ENCODE measurements around the gene PCLO.
"Not testable (repeated sequence)": the region's sequence is repeated elsewhere in the genome, so short reads cannot be mapped to it uniquely, and the experiment has no call there.

The PCLO gene

DNA sequence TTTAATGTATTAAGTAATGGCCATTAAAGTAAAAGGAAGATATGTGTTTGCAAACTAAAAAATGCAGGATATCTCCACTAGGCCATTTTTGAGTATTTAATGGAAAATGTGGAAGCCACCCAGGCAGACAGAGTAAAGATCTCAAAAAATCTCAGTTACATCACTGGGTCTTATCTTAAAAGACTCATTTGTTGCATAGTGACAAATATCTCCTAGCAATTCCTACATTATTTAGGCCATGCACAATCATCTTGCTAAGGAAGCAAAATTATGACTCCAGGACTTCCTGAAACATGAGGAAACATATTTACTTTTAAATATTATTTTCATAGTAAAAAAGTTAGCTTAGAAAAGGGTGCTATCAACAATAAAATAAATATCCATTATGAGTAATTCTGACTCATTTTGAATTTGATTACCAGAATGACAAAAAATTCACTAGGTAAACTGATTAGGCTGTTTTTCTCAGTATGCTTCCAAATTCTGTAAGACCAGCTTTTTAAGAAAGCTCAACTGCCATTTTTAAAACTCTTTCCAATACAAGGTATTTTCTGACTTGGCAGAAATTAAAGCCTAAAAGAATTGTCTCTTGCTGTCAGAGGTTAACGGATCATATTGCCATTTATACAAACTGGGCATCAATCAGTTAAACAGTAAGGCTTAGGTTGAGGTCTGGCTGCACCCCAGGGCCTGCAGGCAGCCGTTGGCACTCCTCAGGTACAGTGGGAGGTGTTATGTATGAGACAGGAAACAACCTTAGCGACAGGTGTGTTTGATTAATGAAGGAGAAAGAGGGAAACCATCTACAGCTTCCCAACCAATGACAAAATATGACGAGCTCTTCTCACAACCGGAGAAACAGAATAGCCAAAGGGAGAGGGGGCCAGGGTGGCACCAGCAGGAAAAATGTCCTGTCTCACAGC, 31.8 kb downstream of the PCLO start:
- no peak for DNase-seq (ENCODE audit: low read depth in 2 of 2)

DNA sequence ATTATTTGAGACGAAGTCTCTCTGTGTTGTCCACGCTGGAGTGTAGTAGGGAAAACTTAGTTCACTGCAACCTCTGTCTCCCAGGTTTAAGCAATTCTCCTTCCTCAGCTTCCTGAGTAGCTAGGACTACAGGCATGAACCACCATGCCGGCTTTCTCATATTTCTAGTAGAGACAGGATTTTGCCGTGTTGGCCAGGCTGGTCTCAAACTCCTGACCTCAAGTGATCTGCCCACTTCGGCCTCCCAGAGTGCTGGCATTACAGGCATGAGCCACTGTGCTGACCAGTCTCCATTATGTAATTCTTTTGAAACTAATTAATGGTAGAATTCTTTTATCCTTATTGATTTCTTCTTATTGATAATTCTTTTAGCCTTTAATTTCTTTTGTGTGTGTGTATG, 32.5 kb downstream of the PCLO start:
- DNase-seq (ENCODE audit: low read depth in 2 of 2), result no peak

DNA sequence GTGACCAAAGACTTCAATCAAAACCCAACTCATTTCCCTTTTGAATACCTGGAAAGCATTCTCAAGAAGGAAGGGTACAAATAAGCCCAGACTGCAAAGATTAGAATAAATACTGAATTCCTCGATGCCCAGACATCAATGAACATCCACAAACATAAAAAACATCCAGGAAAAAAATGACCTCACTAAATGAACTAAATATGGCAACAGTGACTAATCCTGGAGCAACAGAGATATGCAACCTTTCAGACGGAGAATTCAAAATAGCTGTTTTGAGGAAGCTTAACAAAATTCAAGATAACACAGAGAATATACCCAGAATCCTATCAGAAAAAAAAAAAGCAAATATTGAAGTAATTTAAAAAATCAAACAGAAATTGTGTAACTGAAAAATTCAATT, 43.2 kb downstream of the PCLO start:
- DNase-seq (ENCODE audit: low read depth in 2 of 2), result no peak

DNA sequence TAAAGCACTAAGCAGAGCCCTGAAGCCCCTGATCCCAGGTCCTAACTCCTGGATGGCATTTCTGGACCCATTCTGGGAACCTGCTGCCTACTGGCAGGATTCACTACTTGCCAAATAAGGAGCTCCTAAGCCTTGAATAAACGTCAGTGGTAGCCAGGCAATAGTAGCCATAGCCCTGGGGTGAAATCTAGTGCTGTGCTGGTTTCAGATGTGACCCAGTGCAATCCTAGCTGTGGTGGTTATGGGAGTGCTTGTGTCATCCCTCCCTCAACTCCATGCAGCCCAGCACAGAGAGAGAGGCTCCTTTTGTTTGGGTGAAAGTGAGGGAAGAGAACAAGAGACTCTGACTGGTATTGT, 43.7 kb downstream of the PCLO start:
- no peak for DNase-seq (ENCODE audit: low read depth in 2 of 2)

DNA sequence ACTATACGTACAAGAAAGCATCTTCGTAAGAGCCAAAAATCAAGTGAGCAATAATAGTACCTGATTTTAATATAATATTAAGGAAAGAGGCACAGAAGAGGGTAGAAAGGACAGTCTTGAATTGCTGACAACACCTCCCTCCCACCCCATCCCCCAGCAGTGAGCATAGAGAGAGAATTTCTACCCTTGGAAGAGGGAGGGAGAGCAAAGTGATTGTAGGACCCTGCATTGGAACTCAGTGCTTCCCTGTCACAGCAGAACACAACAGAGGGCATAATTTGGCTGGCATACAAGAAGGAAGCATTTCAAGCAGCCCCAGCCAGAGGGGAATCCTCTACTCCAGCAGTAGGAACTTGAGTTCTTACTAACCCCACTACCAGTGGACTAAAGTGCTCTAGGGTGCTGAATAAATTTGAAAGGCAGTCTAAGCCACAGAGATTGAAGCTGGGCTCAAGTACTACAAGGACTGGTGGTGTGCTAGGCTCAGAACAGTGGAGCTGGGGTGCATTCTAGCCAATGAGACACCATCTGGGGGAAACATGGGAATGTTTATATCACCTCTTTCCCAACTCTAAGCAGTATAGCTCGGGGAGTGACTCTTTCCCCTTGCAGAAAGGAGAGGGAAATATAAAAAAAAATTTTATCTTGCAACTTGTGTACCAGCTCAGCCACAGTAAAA, 44.2 kb downstream of the PCLO start:
- DNase-seq (ENCODE audit: low read depth in 2 of 2), result no peak

DNA sequence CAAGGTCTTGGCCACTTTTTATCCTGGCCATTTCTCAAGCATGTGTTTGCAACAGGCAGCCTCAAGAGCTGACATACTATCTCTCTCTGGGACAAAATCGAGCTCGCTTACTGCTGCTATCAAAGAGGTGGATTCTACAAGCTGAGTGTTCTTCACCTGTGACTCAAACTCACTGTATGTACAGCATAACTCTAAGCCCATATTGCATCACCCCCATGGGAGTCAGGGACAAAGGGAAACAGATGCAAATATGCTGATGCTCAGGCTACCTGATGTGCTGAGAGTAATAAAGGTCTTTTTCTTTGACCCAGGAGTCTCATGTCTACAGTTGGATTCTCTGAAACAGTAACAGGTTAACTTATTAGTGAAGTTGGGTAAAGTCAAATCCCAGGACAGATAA, 45.2 kb downstream of the PCLO start:
- no peak for DNase-seq (ENCODE audit: low read depth in 2 of 2)

DNA sequence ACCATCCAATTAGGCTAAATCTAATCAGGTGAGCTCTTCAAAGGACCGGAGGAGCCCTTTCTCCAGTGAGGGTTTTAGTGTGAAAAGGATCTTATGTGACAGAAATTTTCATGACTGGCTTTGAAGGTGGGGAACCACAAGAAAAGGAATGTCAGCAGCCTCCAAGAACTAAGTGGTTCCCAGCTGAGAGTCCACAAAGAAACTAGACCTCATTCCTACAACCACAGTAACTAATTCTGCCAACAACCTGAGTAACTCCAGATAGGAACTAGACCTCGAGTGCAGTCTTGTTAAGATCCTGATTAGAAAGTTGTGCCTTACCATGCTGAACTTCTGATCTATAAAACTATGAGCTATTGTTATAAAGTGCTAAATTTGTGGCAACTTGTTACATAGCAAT, 51.3 kb downstream of the PCLO start:
- DNase-seq (ENCODE audit: low read depth in 2 of 2), result no peak

DNA sequence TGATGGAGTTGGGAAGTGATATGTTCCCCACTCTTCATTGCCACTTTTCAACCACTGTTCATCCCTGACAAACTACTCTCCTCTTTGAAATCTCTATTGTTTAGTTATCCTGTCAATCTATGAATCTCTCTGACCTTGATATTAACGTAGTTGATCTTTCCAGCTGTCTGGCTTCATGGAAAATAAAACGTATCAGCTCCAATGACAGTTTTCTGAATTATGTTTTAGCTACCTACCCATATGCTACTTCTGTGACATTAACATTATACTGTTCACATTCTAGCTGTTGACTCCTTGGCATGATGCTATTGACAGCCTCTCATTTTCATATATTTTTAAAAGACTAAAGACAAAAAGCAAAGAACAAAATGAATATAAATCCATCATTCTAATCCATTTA, 53.3 kb downstream of the PCLO start:
- DNase-seq (ENCODE audit: low read depth in 2 of 2), result no peak

DNA sequence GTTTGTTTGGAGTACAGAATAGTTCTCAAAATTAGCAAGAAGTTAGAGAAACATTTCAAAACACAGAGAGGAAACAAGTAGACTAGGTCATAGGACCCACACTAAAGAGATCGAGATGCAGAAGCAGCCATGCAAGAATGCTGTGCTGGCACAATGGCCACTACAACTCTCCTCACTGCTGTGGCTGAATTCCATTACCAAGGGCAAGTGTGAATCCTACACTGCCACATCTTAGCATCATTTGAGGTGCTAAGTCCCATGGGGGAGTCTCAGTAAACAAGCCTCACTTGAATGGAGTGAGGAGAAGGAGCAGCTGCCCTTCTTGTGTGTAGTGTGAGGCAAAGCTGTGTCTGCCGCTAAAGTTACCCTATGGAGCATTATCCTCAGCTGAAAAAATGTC, 56.7 kb downstream of the PCLO start:
- DNase-seq (ENCODE audit: low read depth in 2 of 2), result no peak

DNA sequence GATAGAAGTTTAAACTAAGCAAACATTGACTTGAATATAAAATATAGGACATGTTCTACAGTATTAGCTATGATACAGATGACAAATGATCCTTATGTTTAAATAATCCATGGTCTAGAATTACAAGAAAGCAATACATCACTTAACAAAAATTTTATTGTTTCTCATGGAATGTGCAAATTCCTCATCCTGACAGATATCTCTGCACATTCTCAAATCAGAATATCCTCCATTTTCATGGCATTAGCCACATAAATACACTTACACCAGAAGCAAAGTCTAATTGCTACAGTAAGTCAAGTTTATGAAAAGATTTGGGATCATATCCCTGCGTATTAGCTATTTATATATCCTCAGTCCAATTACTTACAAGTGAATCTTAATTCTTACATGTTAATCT, 57.6 kb downstream of the PCLO start:
- no peak for DNase-seq (ENCODE audit: low read depth in 2 of 2)

DNA sequence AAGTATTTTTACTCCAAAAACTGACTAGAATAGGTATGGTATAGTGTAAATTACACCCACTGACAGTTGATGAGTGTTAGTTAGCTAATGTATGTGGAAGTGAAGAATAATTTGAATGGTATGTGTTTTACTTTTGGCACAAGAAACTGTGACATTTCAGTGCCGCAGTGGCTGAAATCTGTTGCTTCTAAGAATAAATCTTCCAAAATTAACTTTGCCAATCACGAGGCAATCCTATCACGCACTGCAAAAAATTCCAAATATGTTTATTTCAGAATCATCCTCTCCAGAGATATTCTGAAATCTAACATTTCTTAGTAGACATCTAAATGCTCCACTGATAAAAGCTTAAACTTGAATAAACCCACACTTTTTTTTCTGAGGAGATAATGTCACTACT, 61.2 kb downstream of the PCLO start:
- DNase-seq (ENCODE audit: low read depth in 2 of 2), result no peak

DNA sequence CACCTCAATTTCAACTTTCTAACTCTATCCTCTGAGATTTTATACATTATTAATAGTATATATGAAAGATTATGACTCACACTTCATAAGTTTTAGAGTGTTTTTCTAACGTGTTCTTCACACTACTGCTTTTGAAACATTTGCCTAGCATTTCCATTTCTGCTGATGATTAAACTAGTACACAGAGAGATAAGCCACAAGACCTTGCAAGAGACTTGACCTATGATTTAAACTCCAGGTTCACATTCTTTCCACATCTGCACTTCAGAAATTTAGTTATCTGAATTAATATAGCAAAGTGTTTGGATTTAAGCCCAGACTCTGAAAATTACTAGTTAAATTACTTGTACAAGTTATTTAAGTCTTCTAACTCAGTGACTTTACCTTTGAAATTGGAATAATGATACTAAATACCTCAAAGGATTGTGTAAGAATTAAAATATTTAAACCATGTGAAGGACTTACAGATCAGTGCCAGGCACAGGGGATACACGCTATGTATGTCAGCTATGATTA, 66.6 kb downstream of the PCLO start:
- no peak for DNase-seq (ENCODE audit: low read depth in 2 of 2)

DNA sequence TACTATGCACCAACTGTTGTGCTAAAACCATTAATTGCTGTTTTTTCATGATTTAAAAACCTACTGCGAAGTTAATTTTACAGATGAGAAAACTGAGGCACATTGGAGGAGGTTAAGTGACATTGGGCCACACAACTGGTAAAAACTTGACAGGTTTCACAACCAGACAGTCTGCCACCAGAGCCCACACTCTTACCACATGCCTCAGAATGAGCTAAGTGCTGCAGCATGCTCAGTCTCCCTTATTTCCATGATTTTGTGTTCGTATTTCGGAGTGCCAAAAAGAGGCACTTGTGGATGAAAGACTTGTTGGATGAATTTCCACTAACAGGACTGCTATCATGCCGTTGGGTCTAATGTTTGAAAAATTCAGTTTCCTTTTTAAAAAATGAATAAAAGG, 77.4 kb downstream of the PCLO start:
- DNase-seq (ENCODE audit: low read depth in 2 of 2), result no peak

DNA sequence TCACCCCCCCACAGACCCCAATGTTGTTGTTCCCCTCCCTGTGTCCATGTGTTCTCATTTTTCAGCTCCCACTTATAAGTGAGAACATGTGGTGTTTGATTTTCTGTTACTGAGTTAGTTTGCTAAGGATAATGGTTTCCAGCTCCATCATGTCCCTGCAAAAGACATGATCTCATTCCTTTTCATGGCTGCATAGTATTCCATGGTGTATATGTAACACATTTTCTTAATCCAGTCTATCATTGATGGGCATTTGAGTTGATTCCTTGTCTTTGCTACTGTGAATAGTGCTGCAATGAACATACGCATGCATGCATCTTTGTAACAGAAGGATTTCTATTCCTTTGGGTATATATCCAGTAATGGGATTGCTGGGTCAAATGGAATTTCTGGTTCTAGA, 82.8 kb downstream of the PCLO start:
- DNase-seq (ENCODE audit: low read depth in 2 of 2), result not testable (repeated sequence)

DNA sequence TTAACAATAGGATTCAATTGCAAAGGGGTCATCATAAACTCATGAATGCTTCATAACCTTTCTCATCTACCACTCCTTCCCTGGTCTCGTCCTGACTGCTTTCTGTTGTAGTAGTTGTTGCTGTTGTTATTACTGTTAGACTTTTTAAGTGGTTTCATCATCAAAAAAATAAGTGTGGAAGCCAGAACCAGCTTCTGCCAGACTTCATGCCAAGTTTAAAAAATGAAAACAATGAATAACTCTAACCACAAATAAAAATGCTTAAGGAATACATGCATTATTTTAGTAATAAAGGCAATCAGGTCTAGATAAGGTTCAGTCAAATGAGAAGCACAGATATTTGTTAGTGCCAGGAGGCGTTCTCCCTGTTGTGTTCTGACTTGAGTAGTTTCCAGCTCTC, 85.4 kb downstream of the PCLO start:
- DNase-seq (ENCODE audit: low read depth in 2 of 2), result no peak

DNA sequence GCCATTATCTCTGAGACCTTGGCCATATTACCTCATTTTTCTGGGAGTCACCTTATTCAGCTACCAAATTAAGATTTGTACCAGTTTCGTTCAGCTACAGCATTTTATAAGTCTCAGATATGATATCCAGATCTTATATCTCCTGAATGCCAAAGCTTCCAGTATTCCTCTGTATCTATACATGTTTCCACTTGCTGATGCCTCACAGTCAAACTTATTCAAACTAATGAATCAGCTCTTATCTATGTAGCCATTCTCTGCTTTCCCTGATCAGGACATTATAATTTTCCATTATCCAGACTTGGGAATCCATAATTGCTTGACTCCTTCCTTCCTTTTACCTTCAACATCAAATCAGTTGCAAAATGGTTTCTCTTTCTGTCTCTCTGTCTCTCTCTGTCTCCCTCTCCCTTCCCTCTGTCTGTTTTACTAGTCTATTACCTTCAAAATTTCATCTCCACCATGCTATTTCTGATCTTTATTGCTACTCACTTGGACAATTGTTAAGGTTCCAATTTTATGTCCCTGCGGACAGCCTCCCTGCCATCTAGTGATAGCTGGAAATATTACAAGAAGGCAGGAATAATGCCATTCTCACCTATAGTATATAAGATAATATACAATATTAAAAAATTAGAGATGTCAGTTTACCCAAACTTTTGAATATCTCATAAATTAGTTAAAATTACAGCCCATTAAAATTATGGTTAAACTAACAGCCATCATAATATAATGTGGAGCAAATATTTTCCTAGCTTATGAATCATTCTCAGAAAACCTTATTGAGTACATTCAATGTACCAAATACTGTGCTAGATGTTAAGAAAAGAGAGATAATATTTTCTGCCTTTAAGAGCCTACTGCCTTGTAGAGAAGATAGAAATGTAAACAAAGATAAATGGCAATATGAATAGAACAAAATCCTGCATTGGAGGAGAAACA, 89.8 kb downstream of the PCLO start:
- no peak for DNase-seq (ENCODE audit: low read depth in 2 of 2)

DNA sequence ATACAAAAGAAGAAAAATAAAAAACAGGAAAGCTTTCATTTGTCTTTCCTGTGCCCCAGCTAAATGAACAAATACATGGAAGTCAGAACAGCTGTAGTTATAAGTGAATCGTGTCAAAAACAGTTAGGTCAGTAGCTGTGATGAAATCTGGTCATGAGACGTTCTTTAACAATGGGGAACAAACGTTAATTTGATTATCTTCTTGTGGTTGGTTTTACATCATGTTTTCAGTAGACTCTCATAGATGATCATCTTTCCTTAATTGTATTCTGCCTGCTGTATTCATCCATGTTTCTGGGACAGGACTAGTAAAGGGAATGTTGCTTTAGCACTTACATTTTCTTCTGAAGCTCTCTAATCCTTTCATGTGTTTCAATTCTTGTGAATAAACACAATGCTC, 97.0 kb downstream of the PCLO start:
- DNase-seq (ENCODE audit: low read depth in 2 of 2), result no peak

DNA sequence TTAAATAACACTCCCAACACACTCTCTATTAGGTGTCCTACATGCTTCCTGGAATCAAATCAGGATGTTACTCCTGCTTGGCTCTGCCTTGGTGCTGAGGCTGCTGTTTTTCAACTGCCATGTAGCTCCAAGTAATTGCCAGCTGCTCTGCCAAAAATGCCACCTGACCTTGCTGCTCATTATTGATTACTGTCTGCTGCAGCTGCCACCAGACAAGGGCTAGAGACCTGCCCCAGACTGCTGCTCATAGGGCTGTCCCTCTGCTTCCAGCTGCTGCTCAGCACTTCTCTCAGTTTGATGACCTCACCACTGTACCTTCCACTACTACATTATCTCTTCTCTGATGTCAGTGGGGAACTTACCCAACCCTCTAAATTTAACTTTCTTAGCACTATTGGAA, 102.5 kb downstream of the PCLO start:
- DNase-seq (ENCODE audit: low read depth in 2 of 2), result no peak

DNA sequence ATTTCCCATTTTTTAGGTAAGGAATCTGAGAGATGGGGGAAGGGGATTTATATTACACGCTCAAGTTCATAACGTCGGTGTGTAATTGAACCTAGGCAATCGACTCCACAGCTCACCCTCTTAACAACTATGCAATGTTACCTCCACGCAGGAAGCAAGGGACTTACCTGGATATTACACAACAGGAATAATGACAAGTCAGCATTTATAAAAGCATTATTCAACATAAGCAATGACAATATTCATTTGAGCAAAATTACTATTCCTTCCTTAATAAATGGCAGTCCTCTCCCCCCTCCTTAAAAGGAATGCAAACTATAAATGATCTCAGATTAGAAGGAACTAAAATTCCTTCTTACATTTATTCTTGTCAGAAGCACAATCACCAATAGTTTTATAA, 104.0 kb downstream of the PCLO start:
- DNase-seq (ENCODE audit: low read depth in 2 of 2), result no peak

DNA sequence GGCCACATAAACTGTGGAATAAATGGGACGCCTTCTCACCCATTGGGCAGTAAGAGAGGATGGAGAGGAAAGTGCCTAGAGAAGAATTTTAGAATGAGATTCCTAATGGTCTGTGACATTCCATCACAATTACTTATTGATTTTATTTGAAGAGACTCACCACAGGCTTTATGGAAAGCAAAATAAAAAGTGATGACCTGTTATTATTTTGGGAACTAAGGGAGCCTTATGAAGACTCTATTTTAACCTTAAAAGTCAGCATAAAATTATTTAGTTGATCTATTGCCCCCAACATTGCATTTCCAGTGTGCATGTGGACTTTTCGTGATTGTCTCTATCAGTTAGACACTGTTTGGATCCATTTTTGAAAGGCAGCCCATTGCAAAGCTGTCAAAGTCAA, 107.5 kb downstream of the PCLO start:
- no peak for DNase-seq (ENCODE audit: low read depth in 2 of 2)

DNA sequence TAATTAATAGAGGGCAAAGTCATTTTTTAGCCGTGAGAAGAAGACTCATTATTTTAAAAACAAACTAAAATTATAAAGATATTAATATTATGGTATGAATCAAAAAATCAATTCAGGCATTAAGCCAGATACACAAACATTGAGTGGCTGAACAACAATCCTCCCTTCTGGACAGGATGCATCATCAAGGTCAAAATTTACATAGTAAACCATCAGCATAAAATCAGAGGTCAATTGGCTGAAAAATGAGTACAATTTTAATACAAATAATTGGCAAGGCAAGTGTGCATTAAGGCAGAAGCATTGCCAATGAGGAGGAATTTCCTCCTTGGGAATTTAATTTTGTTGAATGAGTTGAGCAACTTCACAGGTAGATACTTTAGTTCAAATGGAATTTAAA, 108.2 kb downstream of the PCLO start:
- no peak for DNase-seq (ENCODE audit: low read depth in 2 of 2)

DNA sequence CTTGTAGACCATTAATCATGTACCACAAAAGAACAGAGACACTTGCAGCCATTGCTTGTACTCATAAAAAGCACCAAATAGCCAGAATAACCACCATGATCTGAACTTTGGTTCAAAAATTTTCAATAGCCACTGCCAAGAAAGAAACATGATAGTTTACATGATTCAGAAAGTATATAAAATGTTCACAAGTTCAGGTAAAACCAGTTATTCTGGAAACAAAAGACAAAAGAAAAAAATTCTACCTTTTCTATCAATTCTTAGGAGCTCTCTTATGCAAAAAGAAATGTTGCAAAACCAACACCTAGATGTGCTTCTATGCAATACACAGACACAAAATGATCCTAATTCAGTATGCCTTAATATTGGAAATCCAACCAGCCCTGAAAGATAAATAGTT, 108.7 kb downstream of the PCLO start:
- DNase-seq (ENCODE audit: low read depth in 2 of 2), result no peak

All from stimulated activated CD4-positive, alpha-beta T cell treated with anti-CD3 and anti-CD28 coated beads, Interleukin-4, amount 100 ng/mL, for 48 hours (primary cell).